ENCODE measurements around the gene GP1BB.

Gene GP1BB

GRCh38 chr22:19686946-19687345 is 36.4 kb upstream of the GP1BB start:
- ChIA-PET POLR2A (no interaction called here), CTCF (interaction anchor here (0.6 kb wide), 1 partner anchor 43 kb away, joined by 3 read pairs; no protein-coding TSS in a partner anchor)
- no peak for DNase-seq (ENCODE audit: low read depth, low spot score)
- TF ChIP-seq CTCF (IDR thresholded peaks at IDR 0.05; ENCODE audit: insufficient read depth, low read length, missing control alignments) = no peak
- H3K4me3 ChIP-seq (ENCODE audit: low read depth, low read length) = no peak overlapping the region

GRCh38 chr22:19687561-19688300 is 35.6 kb upstream of the GP1BB start:
- POLR2A ChIA-PET = no interaction called here
- CTCF ChIA-PET = interaction anchor here (4.7 kb wide), 1 partner anchor 8 kb away, joined by 39 read pairs; no protein-coding TSS in a partner anchor
- no peak overlapping the region for H3K4me3 ChIP-seq (ENCODE audit: low read depth, low read length)
- DNase-seq (ENCODE audit: low read depth, low spot score) = no peak
- no peak for TF ChIP-seq CTCF (IDR thresholded peaks at IDR 0.05; ENCODE audit: insufficient read depth, low read length, missing control alignments)

- CTCF ChIA-PET = interaction anchor here (0.9 to 4.7 kb wide), 3 partner anchors 9 to 259 kb away, joined by 3 to 39 read pairs (median 4); no protein-coding TSS in a partner anchor
- H3K4me3 ChIP-seq (ENCODE audit: low read depth, low read length) = no peak overlapping the region
- no peak for DNase-seq (ENCODE audit: low read depth, low spot score)
- POLR2A ChIA-PET = no interaction called here
- no peak for TF ChIP-seq CTCF (IDR thresholded peaks at IDR 0.05; ENCODE audit: insufficient read depth, low read length, missing control alignments)
Observed at GRCh38 chr22:19688301-19689290, 34.7 kb upstream of the GP1BB start.

- no peak overlapping the region for H3K4me3 ChIP-seq (ENCODE audit: low read depth, low read length)
- DNase-seq (ENCODE audit: low read depth, low spot score) = no peak
- ChIA-PET POLR2A (no interaction called here), CTCF (interaction anchor here (0.6 to 4.7 kb wide), 6 partner anchors 8 to 89 kb away, joined by 3 to 39 read pairs (median 4); no protein-coding TSS in a partner anchor)
- no peak for TF ChIP-seq CTCF (IDR thresholded peaks at IDR 0.05; ENCODE audit: insufficient read depth, low read length, missing control alignments)
Observed at GRCh38 chr22:19689408-19689807, 33.9 kb upstream of the GP1BB start.

- CTCF ChIA-PET = interaction anchor here (1.2 to 4.7 kb wide), 3 partner anchors 9 to 59 kb away, joined by 3 to 39 read pairs (median 4); no protein-coding TSS in a partner anchor
- no peak for TF ChIP-seq CTCF (IDR thresholded peaks at IDR 0.05; ENCODE audit: insufficient read depth, low read length, missing control alignments)
Observed at GRCh38 chr22:19691007-19691720, 32.2 kb upstream of the GP1BB start.

More at GRCh38 chr22:19691007-19691720, 32.2 kb upstream of the GP1BB start:
- DNase-seq (ENCODE audit: low read depth, low spot score) = no peak
- POLR2A ChIA-PET = no interaction called here
- no peak overlapping the region for H3K4me3 ChIP-seq (ENCODE audit: low read depth, low read length)
